Karpas-422 (cell line): ENCODE results near the gene LILRB3. TPM values are rescaled to one million over a fixed set of nuclear protein-coding genes. Genes with fewer than 3 reads are reported as not detected.
"Not testable (repeated sequence)": the region's sequence is repeated elsewhere in the genome, so short reads cannot be mapped to it uniquely, and the experiment has no call there.

Source experiments
- DNase-seq: peaks from one replicate; pipeline ENCODE4 v3.0.0-alpha.2; 2015
- H2AFZ ChIP-seq: fragments of 200-600 bp; sonication (generic); 2 replicates; pipeline ENCODE4 v1.6.1; 2014; ENCODE audit warnings: antibody characterized with exemption, low read length, mixed read lengths
- H3K27ac ChIP-seq: fragments of 200-600 bp; sonication (generic); 2 replicates; pipeline ENCODE4 v1.5.1; 2014; ENCODE audit warnings: mild to moderate bottlenecking, low read length, moderate library complexity
- H3K27me3 ChIP-seq: fragments of 200-600 bp; sonication (generic); 2 replicates; pipeline ENCODE4 v1.6.1; 2014; ENCODE audit warnings: low read length, mixed read lengths
- H3K36me3 ChIP-seq: fragments of 200-600 bp; sonication (generic); 2 replicates; pipeline ENCODE4 v1.6.1; 2014; ENCODE audit warnings: low read length, mixed read lengths; ENCODE audit not compliant: insufficient read depth
- H3K4me1 ChIP-seq: fragments of 200-600 bp; sonication (generic); 2 replicates; pipeline ENCODE4 v1.6.1; 2014; ENCODE audit warnings: mild to moderate bottlenecking, low read length, mixed read lengths
- H3K4me2 ChIP-seq: fragments of 200-600 bp; sonication (generic); 2 replicates; pipeline ENCODE4 v1.6.1; 2014; ENCODE audit warnings: low read length, low read depth, mild to moderate bottlenecking; ENCODE audit not compliant: poor library complexity, severe bottlenecking
- H3K4me3 ChIP-seq: fragments of 200-600 bp; sonication (generic); 2 replicates; pipeline ENCODE4 v1.5.1; 2014; ENCODE audit warnings: mild to moderate bottlenecking, antibody characterized with exemption, low read length, mixed read lengths
- H3K79me2 ChIP-seq: fragments of 200-600 bp; sonication (generic); 2 replicates; pipeline ENCODE4 v1.6.1; 2014; ENCODE audit warnings: mild to moderate bottlenecking, low read length, mixed read lengths
- H3K9ac ChIP-seq: fragments of 200-600 bp; sonication (generic); 2 replicates; pipeline ENCODE4 v1.6.0; 2014; ENCODE audit warnings: low read length
- H3K9me2 ChIP-seq: fragments of 200-600 bp; sonication (generic), shearing (Covaris generic); replicated peaks from 2 replicates; pipeline ENCODE4 v1.6.0; 2014; ENCODE audit warnings: mild to moderate bottlenecking, low read length, moderate library complexity; ENCODE audit not compliant: insufficient read depth
- H3K9me3 ChIP-seq: fragments of 300-700, 200-600 bp; sonication (generic); 2 replicates; pipeline ENCODE4 v1.6.1; 2014; ENCODE audit warnings: low read length, mixed read lengths
- H4K20me1 ChIP-seq: fragments of 200-600 bp; sonication (generic); 2 replicates; pipeline ENCODE4 v1.6.1; 2014; ENCODE audit warnings: mild to moderate bottlenecking, antibody characterized with exemption, low read length, low read depth; ENCODE audit not compliant: insufficient read depth
- total RNA-seq: library from RNA; depleted of rRNA; stranded (reverse); fragments of >200 nt; shearing (Covaris generic); gene quantifications from 2 replicates; pipeline ENCODE4 v1.2.3, GENCODE V29; 2014; ENCODE audit warnings: low replicate concordance

The LILRB3 gene
- total RNA-seq, 1 experiment from 2014 or later, result not detected

GRCh38 chr19:54239491-54240371 is 16.9 kb upstream of the LILRB3 start:
- H3K9ac ChIP-seq, H3K27ac ChIP-seq, H4K20me1 ChIP-seq, H3K27me3 ChIP-seq, H3K4me1 ChIP-seq, H3K36me3 ChIP-seq, H3K9me3 ChIP-seq, H3K4me2 ChIP-seq, H3K79me2 ChIP-seq, H3K4me3 ChIP-seq, H2AFZ ChIP-seq, DNase-seq, H3K9me2 ChIP-seq: not testable (repeated sequence)

- Histone ChIP-seq H3K9me2 (no peaks in the 10 kb centered on the region), H3K4me2 (no peak overlapping the region), H3K27me3 (no peaks in the 10 kb centered on the region)
Observed at GRCh38 chr19:54233941-54234340, 11.1 kb upstream of the LILRB3 start.

GRCh38 chr19:54231077-54231931 is 8.5 kb upstream of the LILRB3 start:
- Histone ChIP-seq H3K4me3 (no peak overlapping the region), H3K36me3 (no peaks in the 10 kb centered on the region), H3K79me2 (no peaks in the 10 kb centered on the region), H3K4me1 (no peaks in the 10 kb centered on the region), H3K27ac (no peak overlapping the region), H2AFZ (no peak overlapping the region), H4K20me1 (no peaks in the 10 kb centered on the region), H3K9ac (peak overlapping the region; percentile 28; the same call in 1 of the 2 replicates), H3K27me3 (no peaks in the 10 kb centered on the region), H3K9me3 (no peaks in the 10 kb centered on the region), H3K4me2 (no peak overlapping the region), H3K9me2 (no peaks in the 10 kb centered on the region)
- DNase-seq, result peak; percentile 95

More at GRCh38 chr19:54233941-54234340, 11.1 kb upstream of the LILRB3 start:
- Histone ChIP-seq H3K79me2 (no peaks in the 10 kb centered on the region), H3K4me3 (no peak overlapping the region), H3K36me3 (no peaks in the 10 kb centered on the region), H3K27ac (no peak overlapping the region), H3K9ac (no peak overlapping the region), H3K4me1 (no peaks in the 10 kb centered on the region), H3K9me3 (no peaks in the 10 kb centered on the region), H2AFZ (no peak overlapping the region), H4K20me1 (no peaks in the 10 kb centered on the region)
- DNase-seq, result no peak

GRCh38 chr19:54230031-54230430 is 7.2 kb upstream of the LILRB3 start:
- no peaks in the 10 kb centered on the region for H3K9me2 ChIP-seq
- H4K20me1 ChIP-seq, result no peaks in the 10 kb centered on the region
- no peak overlapping the region for H2AFZ ChIP-seq
- no peak overlapping the region for H3K9ac ChIP-seq
- DNase-seq, result no peak
- H3K4me1 ChIP-seq, result no peaks in the 10 kb centered on the region
- no peaks in the 10 kb centered on the region for H3K9me3 ChIP-seq
- H3K27ac ChIP-seq, result no peak overlapping the region
- no peaks in the 10 kb centered on the region for H3K27me3 ChIP-seq
- no peaks in the 10 kb centered on the region for H3K79me2 ChIP-seq
- no peak overlapping the region for H3K4me3 ChIP-seq
- H3K36me3 ChIP-seq, result no peaks in the 10 kb centered on the region
- H3K4me2 ChIP-seq, result no peak overlapping the region

GRCh38 chr19:54229146-54229545 is 6.3 kb upstream of the LILRB3 start:
- Histone ChIP-seq H3K4me2 (no peak overlapping the region), H3K9ac (no peak overlapping the region), H2AFZ (no peak overlapping the region), H3K9me3 (no peaks in the 10 kb centered on the region), H3K27me3 (no peaks in the 10 kb centered on the region), H4K20me1 (no peaks in the 10 kb centered on the region), H3K4me1 (no peaks in the 10 kb centered on the region), H3K36me3 (no peaks in the 10 kb centered on the region), H3K4me3 (no peak overlapping the region), H3K27ac (no peak overlapping the region), H3K9me2 (no peaks in the 10 kb centered on the region), H3K79me2 (no peaks in the 10 kb centered on the region)
- DNase-seq, result no peak

GRCh38 chr19:54224619-54225018 is 1.8 kb upstream of the LILRB3 start:
- not testable (repeated sequence) for H4K20me1 ChIP-seq, H3K4me3 ChIP-seq, H3K79me2 ChIP-seq, H3K4me1 ChIP-seq, H3K27ac ChIP-seq, H3K9me3 ChIP-seq, H3K4me2 ChIP-seq, H3K9me2 ChIP-seq, DNase-seq, H2AFZ ChIP-seq, H3K36me3 ChIP-seq, H3K9ac ChIP-seq, H3K27me3 ChIP-seq

GRCh38 chr19:54223937-54224281 is 1.1 kb upstream of the LILRB3 start:
- H3K4me1 ChIP-seq, H3K9me2 ChIP-seq, H3K79me2 ChIP-seq, H3K9me3 ChIP-seq, H3K27ac ChIP-seq, H3K27me3 ChIP-seq, H3K4me2 ChIP-seq, DNase-seq, H3K36me3 ChIP-seq, H3K4me3 ChIP-seq, H4K20me1 ChIP-seq, H2AFZ ChIP-seq, H3K9ac ChIP-seq: not testable (repeated sequence)

GRCh38 chr19:54223277-54223936 is 600 bp upstream of the LILRB3 start:
- not testable (repeated sequence) for H3K9me3 ChIP-seq, H3K27me3 ChIP-seq, H3K9ac ChIP-seq, DNase-seq, H3K4me1 ChIP-seq, H4K20me1 ChIP-seq, H3K4me2 ChIP-seq, H3K27ac ChIP-seq, H3K79me2 ChIP-seq, H3K4me3 ChIP-seq, H2AFZ ChIP-seq, H3K36me3 ChIP-seq, H3K9me2 ChIP-seq
